Effector memory CD8-positive, alpha-beta T cell (primary cell): ENCODE data around the gene LEFTY1.

Experiments used
- ATAC-seq: fragments of 150-1000 bp; cut with Tn5 transposase; replicated peaks from 2 replicates; pipeline ENCODE4 v1.10.0; 2021; ENCODE audit warnings: mild to moderate bottlenecking, moderate library complexity
- DNase-seq, 3 experiments: peaks; one replicate each; pipeline ENCODE4 v3.0.0; 2021
- H3K27ac Mint-ChIP-seq, 2 donors: one replicate each; pipeline ENCODE4 v1.8.0; 2022; ENCODE audit warnings: mild to moderate bottlenecking in 2 of 2, mixed read lengths in 2 of 2, moderate library complexity in 2 of 2
- H3K27me3 Mint-ChIP-seq, 2 donors: one replicate each; pipeline ENCODE4 v1.8.0; 2022; ENCODE audit warnings: mixed read lengths in 2 of 2
- H3K36me3 Mint-ChIP-seq: one replicate; pipeline ENCODE4 v1.8.0; 2022; ENCODE audit warnings: mild to moderate bottlenecking, moderate library complexity, mixed read lengths; ENCODE audit not compliant: insufficient read depth
- H3K4me1 Mint-ChIP-seq, 2 donors: one replicate each; pipeline ENCODE4 v1.8.0; 2022; ENCODE audit warnings: low read depth in 2 of 2, mixed read lengths in 2 of 2
- H3K4me3 Mint-ChIP-seq, 2 donors: one replicate each; pipeline ENCODE4 v1.8.0; 2022; ENCODE audit warnings: mild to moderate bottlenecking in 2 of 2, mixed read lengths in 2 of 2, moderate library complexity in 2 of 2
- H3K9me3 Mint-ChIP-seq, 2 donors: one replicate each; pipeline ENCODE4 v1.8.0; 2022; ENCODE audit warnings: mixed read lengths in 2 of 2

The LEFTY1 gene

GRCh38 chr1:225908773-225909172, 19.8 kb upstream of the LEFTY1 start:
- no peaks in the 10 kb centered on the region for H3K36me3 Mint-ChIP-seq
- no peaks in the 10 kb centered on the region for H3K9me3 Mint-ChIP-seq
- DNase-seq: no peak
- H3K27me3 Mint-ChIP-seq: no peaks in the 10 kb centered on the region
- peaks cover 13 to 16% of the 10 kb centered on the region in 2 donors for H3K4me1 Mint-ChIP-seq
- ATAC-seq: no peak
- no peak overlapping the region for H3K4me3 Mint-ChIP-seq
- H3K27ac Mint-ChIP-seq: peak overlapping the region; percentile 30 to 39

DNA sequence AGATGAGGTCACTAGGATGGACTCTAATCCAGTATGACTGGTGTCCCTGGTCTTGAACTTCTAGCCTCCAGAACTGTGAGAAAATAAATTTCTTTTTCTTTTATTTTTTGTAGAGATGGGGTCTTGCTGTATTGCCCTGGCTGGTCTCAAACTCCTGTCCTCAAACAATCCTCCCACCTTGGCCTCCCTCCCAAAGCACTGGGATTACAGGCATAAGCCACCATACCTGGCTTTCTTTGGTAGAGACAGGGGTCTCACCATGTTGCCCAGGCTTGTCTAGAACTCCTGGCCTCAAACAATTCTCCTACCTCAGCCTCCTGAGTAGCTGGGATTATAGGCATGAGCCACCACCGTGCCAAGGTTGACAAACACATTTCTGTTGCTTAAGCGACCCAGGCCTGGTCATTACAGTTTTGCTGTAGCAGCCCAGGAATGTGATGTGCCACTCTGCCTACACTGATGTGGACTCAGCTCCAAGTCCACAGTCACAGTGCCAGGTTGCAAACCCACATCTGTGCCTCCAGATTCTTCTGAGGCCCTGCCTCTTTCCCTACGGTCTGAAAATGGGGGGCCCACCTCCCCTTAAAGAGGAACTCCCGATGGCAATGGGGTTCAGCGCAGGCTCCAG, 19.2 kb upstream of the LEFTY1 start:
- Mint-ChIP-seq H3K4me3 (no peak overlapping the region), H3K27ac (peak overlapping the region in 1 of 2 donors; percentile 41), H3K4me1 (peaks cover 13 to 16% of the 10 kb centered on the region in 2 donors), H3K27me3 (no peaks in the 10 kb centered on the region), H3K36me3 (no peaks in the 10 kb centered on the region), H3K9me3 (no peaks in the 10 kb centered on the region)
- ATAC-seq: no peak
- no peak for DNase-seq

- Mint-ChIP-seq H3K9me3 (no peaks in the 10 kb centered on the region), H3K36me3 (peaks cover 3% of the 10 kb centered on the region), H3K4me1 (peaks cover 13 to 16% of the 10 kb centered on the region in 2 donors), H3K27me3 (no peaks in the 10 kb centered on the region), H3K27ac (peak overlapping the region in 1 of 2 donors; percentile 41), H3K4me3 (no peak overlapping the region)
- no peak for ATAC-seq
- no peak for DNase-seq
Measured at GRCh38 chr1:225907341-225907740, 18.4 kb upstream of the LEFTY1 start.

GRCh38 chr1:225906467-225906866, 17.5 kb upstream of the LEFTY1 start:
- peaks cover 10 to 16% of the 10 kb centered on the region in 2 donors for H3K4me1 Mint-ChIP-seq
- H3K27me3 Mint-ChIP-seq: no peaks in the 10 kb centered on the region
- no peak overlapping the region for H3K27ac Mint-ChIP-seq
- ATAC-seq (no peak), DNase-seq (no peak)
- H3K4me3 Mint-ChIP-seq: no peak overlapping the region
- no peaks in the 10 kb centered on the region for H3K9me3 Mint-ChIP-seq
- peaks cover 3% of the 10 kb centered on the region for H3K36me3 Mint-ChIP-seq

GRCh38 chr1:225903623-225904022, 14.7 kb upstream of the LEFTY1 start:
- peaks cover 11 to 14% of the 10 kb centered on the region in 2 donors for H3K4me1 Mint-ChIP-seq
- peaks cover 3% of the 10 kb centered on the region for H3K36me3 Mint-ChIP-seq
- H3K9me3 Mint-ChIP-seq: no peaks in the 10 kb centered on the region
- no peak for DNase-seq
- peak overlapping the region in 1 of 2 donors; percentile 0 for H3K27ac Mint-ChIP-seq
- ATAC-seq: no peak
- no peaks in the 10 kb centered on the region for H3K27me3 Mint-ChIP-seq
- no peak overlapping the region for H3K4me3 Mint-ChIP-seq

DNA sequence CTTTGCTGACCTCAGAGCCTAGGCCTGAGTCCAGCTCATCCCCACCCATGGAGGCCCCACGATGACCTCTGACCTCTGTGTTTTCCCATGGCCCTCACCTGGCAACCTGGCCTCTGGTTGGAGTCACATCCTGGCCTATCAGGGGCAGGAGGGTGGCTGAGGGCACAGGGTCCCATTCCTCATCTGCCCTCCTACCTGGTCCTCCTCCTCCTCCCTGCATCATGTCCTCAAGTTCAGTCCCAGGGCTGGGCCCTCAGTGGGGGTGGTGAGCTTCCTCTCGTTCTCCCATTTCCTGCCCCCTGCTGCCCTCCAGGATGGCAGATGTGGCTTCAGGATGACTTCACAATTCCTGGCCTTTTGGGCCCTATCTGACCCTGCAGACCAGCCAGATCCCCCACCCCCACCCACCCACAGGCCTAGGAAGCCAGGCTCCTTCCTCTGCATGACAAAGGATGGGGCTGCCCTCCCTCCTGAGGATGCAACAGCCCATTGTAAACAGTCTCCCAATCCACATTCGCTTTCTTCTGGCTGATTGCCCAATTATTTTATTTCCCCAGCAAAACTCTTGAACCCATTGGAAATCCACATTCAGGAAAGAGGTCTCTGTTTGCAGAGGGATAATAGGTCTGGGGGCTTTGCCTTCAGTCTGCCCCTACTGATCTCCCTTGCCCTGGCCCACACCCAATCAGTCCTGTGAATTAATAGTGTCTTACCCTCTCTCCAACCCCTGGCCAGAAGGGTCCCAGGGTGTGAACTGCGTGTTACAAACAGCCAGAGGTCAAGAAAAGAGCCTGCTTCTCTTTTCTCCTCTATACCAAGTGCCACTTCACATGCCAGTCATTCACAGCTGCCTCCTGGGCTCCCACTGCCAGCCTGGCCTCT, 10.3 kb upstream of the LEFTY1 start:
- H3K27ac Mint-ChIP-seq: peak overlapping the region; percentile 89 to 90
- H3K4me3 Mint-ChIP-seq: peak overlapping the region; percentile 18 to 25
- H3K27me3 Mint-ChIP-seq: no peaks in the 10 kb centered on the region
- peaks cover 33 to 36% of the 10 kb centered on the region in 2 donors for H3K4me1 Mint-ChIP-seq
- DNase-seq (no peak), ATAC-seq (no peak)
- no peaks in the 10 kb centered on the region for H3K9me3 Mint-ChIP-seq
- peaks cover 15% of the 10 kb centered on the region for H3K36me3 Mint-ChIP-seq

DNA sequence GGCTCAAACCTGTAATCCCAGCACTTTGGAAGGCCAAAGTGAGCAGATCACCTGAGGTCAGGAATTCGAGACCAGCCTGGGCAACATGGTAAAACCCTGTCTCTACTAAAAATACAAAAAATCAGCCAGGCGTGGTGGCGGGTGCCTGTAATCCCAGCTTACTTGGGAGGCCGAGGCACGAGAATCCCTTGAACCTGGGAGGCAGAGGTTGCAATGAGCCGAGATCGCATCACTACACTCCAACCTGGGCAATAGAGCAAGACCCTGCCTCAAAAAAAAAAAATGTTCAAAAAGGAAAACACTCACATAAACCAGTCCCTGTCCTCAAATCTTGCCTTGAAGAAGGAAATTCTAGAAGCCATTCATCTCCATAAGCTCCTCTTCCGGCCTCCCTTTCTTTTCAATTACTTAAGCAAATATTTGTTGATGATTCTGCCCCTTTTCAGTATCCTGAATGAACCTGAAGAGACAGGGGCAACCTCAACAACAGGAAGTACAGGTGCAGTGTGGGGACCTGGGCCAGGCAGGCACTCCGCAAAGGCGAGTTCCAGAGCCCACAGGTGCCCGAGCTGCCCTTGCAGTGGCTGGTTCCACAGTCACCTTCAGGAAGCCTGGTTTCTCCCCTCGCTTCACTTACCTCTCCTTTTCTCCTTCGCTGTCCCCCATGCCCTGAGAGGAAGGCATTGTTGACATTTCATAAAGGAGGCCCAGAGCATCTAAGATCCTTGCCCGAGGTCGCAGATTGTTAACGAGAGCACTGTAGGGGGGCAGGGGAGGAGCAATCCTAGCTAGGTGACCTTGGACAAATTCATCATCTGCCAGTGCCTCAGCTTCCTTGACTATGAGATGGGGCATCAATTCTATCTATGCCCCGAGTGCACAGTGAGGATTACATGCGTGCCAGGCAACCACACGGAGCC, 8.9 kb upstream of the LEFTY1 start:
- ATAC-seq: peak; percentile 31
- Mint-ChIP-seq H3K4me3 (peak overlapping the region; percentile 75 to 81), H3K9me3 (no peaks in the 10 kb centered on the region), H3K4me1 (peaks cover 33 to 36% of the 10 kb centered on the region in 2 donors), H3K27ac (peak overlapping the region; percentile 90 to 95), H3K36me3 (peaks cover 12% of the 10 kb centered on the region), H3K27me3 (no peaks in the 10 kb centered on the region)
- DNase-seq: no peak

DNA sequence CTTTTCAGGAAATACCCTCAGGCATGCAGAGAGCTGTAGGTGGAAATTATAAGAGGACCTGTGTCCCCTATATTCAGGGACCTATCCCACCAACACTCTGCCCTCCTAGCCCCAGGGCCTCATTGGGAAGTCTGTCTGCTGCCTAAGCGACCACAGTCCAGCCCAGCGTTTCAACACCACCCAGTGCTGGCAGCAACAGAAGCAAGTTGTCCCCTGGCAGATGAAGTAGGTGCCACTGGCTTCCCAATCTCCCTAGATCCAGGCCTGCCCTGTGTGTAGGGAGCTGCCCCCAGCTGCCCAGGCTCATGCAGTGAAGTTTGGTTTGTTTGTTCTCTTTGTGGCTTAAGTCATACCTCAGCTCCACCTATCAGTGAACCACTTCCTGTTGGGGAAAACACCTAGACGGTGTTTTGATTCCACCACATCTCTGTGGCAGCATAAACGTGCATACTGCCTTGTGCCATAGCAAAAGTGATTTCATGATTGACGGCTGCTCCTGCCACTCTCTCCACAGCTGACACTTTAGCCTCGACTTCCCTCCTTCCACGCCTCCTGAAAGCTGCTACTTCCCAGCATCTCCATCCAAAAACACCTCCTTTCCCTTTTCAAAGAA, 8.1 kb upstream of the LEFTY1 start:
- Mint-ChIP-seq H3K9me3 (no peaks in the 10 kb centered on the region), H3K4me3 (peak overlapping the region; percentile 75 to 81), H3K36me3 (peaks cover 12% of the 10 kb centered on the region), H3K27me3 (no peaks in the 10 kb centered on the region), H3K4me1 (peaks cover 33 to 36% of the 10 kb centered on the region in 2 donors), H3K27ac (peak overlapping the region; percentile 90 to 95)
- DNase-seq: peak; percentile 69 to 71 (median 69)
- ATAC-seq: peak; percentile 98

DNA sequence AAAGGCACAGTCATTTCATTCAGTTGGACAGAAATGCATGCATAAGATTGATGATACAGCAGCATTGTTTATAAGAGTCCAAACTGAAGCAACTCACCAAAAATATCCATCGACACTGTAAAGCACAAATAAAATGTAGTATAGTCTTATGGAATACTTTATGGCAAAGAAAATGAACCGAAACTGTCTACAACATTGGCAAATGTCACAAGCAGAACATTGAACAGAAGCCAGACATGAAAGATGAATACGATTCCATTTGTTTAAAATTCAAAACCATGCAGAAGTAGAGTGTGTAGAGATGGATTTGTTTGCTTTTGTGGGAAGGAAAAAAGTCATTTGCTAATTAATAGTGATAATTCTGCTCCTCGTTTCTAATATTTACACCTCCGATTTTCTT, 7.5 kb upstream of the LEFTY1 start:
- H3K9me3 Mint-ChIP-seq: no peaks in the 10 kb centered on the region
- peak overlapping the region; percentile 90 to 95 for H3K27ac Mint-ChIP-seq
- peak overlapping the region; percentile 75 to 81 for H3K4me3 Mint-ChIP-seq
- no peak for ATAC-seq
- no peak for DNase-seq
- peaks cover 33 to 36% of the 10 kb centered on the region in 2 donors for H3K4me1 Mint-ChIP-seq
- peaks cover 12% of the 10 kb centered on the region for H3K36me3 Mint-ChIP-seq
- H3K27me3 Mint-ChIP-seq: no peaks in the 10 kb centered on the region

- Mint-ChIP-seq H3K27ac (no peak overlapping the region), H3K4me1 (peaks cover 15 to 22% of the 10 kb centered on the region in 2 donors), H3K4me3 (no peak overlapping the region), H3K27me3 (no peaks in the 10 kb centered on the region), H3K9me3 (no peaks in the 10 kb centered on the region), H3K36me3 (peaks cover 12% of the 10 kb centered on the region)
- no peak for DNase-seq
- no peak for ATAC-seq
Measured at GRCh38 chr1:225892307-225892706, 3.4 kb upstream of the LEFTY1 start.

DNA sequence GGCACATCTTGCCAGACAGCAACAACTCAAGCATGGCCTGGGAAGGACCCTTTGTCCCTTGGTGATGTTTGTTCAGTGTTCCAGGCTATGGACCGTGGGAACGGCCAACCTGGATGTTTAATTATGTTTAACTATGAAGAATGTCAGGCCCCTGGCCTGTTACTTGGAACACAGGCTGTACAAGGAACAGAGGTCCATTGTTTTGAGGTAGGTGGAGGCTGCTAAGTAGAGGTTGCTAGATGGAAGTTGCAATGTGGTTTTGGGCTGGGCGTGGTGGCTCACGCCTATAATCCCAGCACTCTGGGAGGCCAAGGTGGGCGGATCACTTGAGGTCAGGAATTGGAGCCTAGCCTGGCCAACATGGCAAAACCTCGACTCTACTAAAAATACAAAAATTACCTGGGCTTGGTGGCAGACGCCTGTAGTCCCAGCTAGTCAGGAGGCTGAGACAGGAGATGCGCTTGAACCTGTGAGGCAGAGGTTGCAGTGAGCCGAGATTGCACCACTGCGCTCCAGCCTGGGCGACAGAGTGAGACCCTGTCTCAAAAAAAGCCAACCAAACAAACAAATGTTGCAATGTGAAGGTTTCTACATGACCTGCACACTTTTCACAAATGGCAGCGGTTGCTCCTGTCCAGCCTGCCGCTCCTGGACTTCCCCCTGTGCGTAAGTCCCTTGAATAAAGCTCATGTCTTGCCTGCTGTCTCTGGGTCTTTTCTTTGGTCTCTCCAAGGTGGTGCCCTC, 2.5 kb upstream of the LEFTY1 start:
- no peaks in the 10 kb centered on the region for H3K27me3 Mint-ChIP-seq
- DNase-seq (no peak), ATAC-seq (no peak)
- H3K9me3 Mint-ChIP-seq: no peaks in the 10 kb centered on the region
- no peak overlapping the region for H3K27ac Mint-ChIP-seq
- no peak overlapping the region for H3K4me3 Mint-ChIP-seq
- peaks cover 7% of the 10 kb centered on the region for H3K36me3 Mint-ChIP-seq
- H3K4me1 Mint-ChIP-seq: peaks cover 6 to 12% of the 10 kb centered on the region in 2 donors
